Heart right ventricle (tissue), 16 donors: ENCODE results near the gene ATRN. TPM values are rescaled to one million over a fixed set of nuclear protein-coding genes. Genes with fewer than 3 reads are reported as not detected.
A peak's percentile ranks its signal among the peaks of the same experiment; 100 is the strongest.

Experiments used
- ATAC-seq, 8 donors: fragments of 200-7000 bp; cut with Tn5 transposase; one replicate each; pipeline ENCODE4 v1.9.1; 2020; ENCODE audit warnings: mild to moderate bottlenecking in 8 of 8, moderate library complexity in 8 of 8, moderate number of reproducible peaks in 1 of 8
- DNase-seq, 2 donors: peaks; one replicate each; pipeline ENCODE4 v3.0.0-alpha.2; 2020
- H3K27ac ChIP-seq, 10 donors: fragments of 200-600 bp; sonication (generic) in 2 of 10; one replicate each; pipeline versions ENCODE4 v1.5.0 to v1.8.0; 2020 to 2022; ENCODE audit warnings: mild to moderate bottlenecking in 3 of 10
- H3K27me3 ChIP-seq, 7 donors: fragments of 200-600 bp; one replicate each; pipeline ENCODE4 v1.8.0; 2021 to 2022; ENCODE audit warnings: mild to moderate bottlenecking in 2 of 7
- H3K36me3 ChIP-seq, 9 donors: fragments of 200-600 bp; sonication (generic) in 1 of 9; one replicate each; pipeline versions ENCODE4 v1.5.0 to v1.8.0; 2020 to 2022; ENCODE audit warnings: mild to moderate bottlenecking in 2 of 9
- H3K4me1 ChIP-seq, 9 donors: fragments of 200-600 bp; sonication (generic) in 1 of 9; one replicate each; pipeline versions ENCODE4 v1.5.0 to v1.8.0; 2020 to 2022; ENCODE audit warnings: mild to moderate bottlenecking in 4 of 9
- H3K4me3 ChIP-seq, 10 donors: fragments of 200-600 bp; sonication (generic) in 2 of 10; one replicate each; pipeline versions ENCODE4 v1.5.0 to v1.8.0; 2020 to 2022; ENCODE audit warnings: mild to moderate bottlenecking in 7 of 10, moderate library complexity in 2 of 10
- H3K9me3 ChIP-seq, 11 donors: fragments of 200-600 bp in 10 of 11; sonication (generic) in 2 of 11; one replicate each; pipeline versions ENCODE4 v1.5.0 to v1.8.0; 2013 to 2022; ENCODE audit warnings: mild to moderate bottlenecking in 2 of 11, control low read depth in 1 of 11, moderate library complexity in 1 of 11
- WGBS, 2 donors: extraction: QIAGEN DNeasy Blood & Tissue Kit; methylation state at CpG; one replicate each; pipeline ENCODE4 v1.1.7; 2013; ENCODE audit warnings: inconsistent platforms in 1 of 2; 5-methylcytosine and 5-hydroxymethylcytosine counted together
- intact Hi-C, 10 donors: fragments of 100-400 bp; cut with DNase I; formaldehyde crosslinking; loops; one replicate each; pipeline versions ENCODE4 v1.11.1 to v1.14.2; 2022
- polyA plus RNA-seq, 2 donors: library from polyadenylated mRNA; stranded (reverse); fragments of 200-250 nt; gene quantifications; one replicate each; pipeline ENCODE4 v1.2.3, GENCODE V29; 2013
- total RNA-seq, 10 donors: library from RNA; stranded (reverse); fragmentation: NEBNext Ultra II Directional in 3 of 10; extraction: Animal tissue kit (Norgen Biotek cat#: 25700) in 3 of 10; gene quantifications; one replicate each; pipeline versions ENCODE4 v1.2.1 to v1.2.4, GENCODE V29; 2021 to 2023
- TF ChIP-seq, protein P1 (sequence below), 9 donors: fragments of 200-600 bp; sonication (generic) in 2 of 9; IDR thresholded peaks; one replicate each; pipeline versions ENCODE4 v1.5.0 to v1.8.0; 2021 to 2022; ENCODE audit warnings: antibody characterized with exemption in 9 of 9, mild to moderate bottlenecking in 5 of 9, moderate library complexity in 1 of 9
- donor health status: Arrhythmogenic right ventricular cardiomyopathy.
- donor health status: ischemic (EF 13 %, LVEDD 7.1; RV severe dilation, severe dysfunction).
- donor health status: healthy with polysubstance abuse.
- donor health status: DM: no; HTN: yes; CAD: no.
- donor health status: DM: no; HTN: no; CAD: no.
- donor health status: ischemic (EF 25% LVEDD 6.9; RV normal size, moderate dysfunction).
- donor health status: ischemic (EF 25% LVEDD 5.7; RV mildly dilated, moderate dysfunction).
- donor health status: healthy.
- donor health status: DM: yes; HTN: yes; CAD: no.
- donor health status: Ischemic cardiomyopathy.
- donor health status: ischemic (EF 35%, LVEDD 5.7; RV mildly dilated, moderate dysfunction).
- donor health status: nonischemic (EF 11% LVEDD 7.7; RV severe dilation, severe dysfunction).
- donor health status: DM: yes; HTN: yes; CAD: no.
- donor health status: PGD.
- donor health status: ischemic (EF 29% LVEDD 5.4; RV normal size, mild dysfunction).
- donor health status: nonischemic (EF 23%, LVEDD 6.1; RV moderate dilation, normal function).

ATRN gene
- total and polyA plus RNA-seq, 12 donors, result 4.6 to 44.0 (median 37.8) TPM

DNA sequence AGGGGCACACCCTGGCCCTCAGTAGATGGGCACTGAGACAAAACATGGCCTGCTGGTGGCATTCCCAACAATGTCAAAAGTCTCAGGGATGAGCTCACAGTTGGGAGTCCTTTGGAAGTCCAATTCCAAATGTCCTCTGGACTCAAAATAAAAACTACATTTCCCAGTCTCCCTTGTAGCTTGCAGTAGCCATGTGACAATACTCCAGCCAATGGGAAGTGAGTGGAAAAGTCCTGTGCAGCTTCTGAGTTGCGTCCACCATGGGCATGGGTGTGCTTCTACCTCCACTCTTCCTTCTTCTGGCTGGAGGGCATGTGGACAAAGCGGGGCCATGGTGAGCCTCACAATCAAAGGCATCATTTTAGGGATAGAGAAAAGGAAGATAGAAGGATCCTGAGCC lies 216.8 kb downstream of the ATRN start:
- Histone ChIP-seq H3K9me3 (no peaks in the 10 kb centered on the region), H3K27me3 (peaks cover 0 to 15% (median 2%) of the 10 kb centered on the region in 7 donors), H3K4me3 (no peak overlapping the region), H3K36me3 (peaks cover 0 to 26% (median 0%) of the 10 kb centered on the region in 9 donors), H3K4me1 (peaks cover 6 to 15% (median 13%) of the 10 kb centered on the region in 9 donors), H3K27ac (peak overlapping the region in 6 of 10 donors; percentile 28 to 76 (median 56))
- DNase-seq (peak in 1 of 2 donors; percentile 33), ATAC-seq (peak; percentile 59 to 87 (median 74))
- TF ChIP-seq, protein P1, sequence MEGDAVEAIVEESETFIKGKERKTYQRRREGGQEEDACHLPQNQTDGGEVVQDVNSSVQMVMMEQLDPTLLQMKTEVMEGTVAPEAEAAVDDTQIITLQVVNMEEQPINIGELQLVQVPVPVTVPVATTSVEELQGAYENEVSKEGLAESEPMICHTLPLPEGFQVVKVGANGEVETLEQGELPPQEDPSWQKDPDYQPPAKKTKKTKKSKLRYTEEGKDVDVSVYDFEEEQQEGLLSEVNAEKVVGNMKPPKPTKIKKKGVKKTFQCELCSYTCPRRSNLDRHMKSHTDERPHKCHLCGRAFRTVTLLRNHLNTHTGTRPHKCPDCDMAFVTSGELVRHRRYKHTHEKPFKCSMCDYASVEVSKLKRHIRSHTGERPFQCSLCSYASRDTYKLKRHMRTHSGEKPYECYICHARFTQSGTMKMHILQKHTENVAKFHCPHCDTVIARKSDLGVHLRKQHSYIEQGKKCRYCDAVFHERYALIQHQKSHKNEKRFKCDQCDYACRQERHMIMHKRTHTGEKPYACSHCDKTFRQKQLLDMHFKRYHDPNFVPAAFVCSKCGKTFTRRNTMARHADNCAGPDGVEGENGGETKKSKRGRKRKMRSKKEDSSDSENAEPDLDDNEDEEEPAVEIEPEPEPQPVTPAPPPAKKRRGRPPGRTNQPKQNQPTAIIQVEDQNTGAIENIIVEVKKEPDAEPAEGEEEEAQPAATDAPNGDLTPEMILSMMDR (IDR thresholded peaks at IDR 0.05), result no peak
- 57 to 74% methylated on average over 2 of the region's 2 CpGs for WGBS, 2 donors
- intact Hi-C loops, result loop anchor here in 1 of 10 donors (10.0 kb wide), 1 partner anchor 167 kb away; no protein-coding TSS in a partner anchor

GRCh38 chr20:3689978-3690377 lies 219.2 kb downstream of the ATRN start:
- H3K4me1 ChIP-seq, result peaks cover 6 to 15% (median 13%) of the 10 kb centered on the region in 9 donors
- DNase-seq (no peak), ATAC-seq (no peak)
- 91% methylated on average over 11 of the region's 11 CpGs for WGBS, 2 donors
- intact Hi-C loops, result loop anchor here in 1 of 10 donors (10.0 kb wide), 1 partner anchor 165 kb away; no protein-coding TSS in a partner anchor
- TF ChIP-seq, protein P1 (IDR thresholded peaks at IDR 0.05), result no peak
- peaks cover 0 to 37% (median 0%) of the 10 kb centered on the region in 9 donors for H3K36me3 ChIP-seq
- H3K9me3 ChIP-seq, result no peaks in the 10 kb centered on the region
- no peak overlapping the region for H3K4me3 ChIP-seq
- no peaks in the 10 kb centered on the region for H3K27me3 ChIP-seq
- no peak overlapping the region for H3K27ac ChIP-seq

DNA sequence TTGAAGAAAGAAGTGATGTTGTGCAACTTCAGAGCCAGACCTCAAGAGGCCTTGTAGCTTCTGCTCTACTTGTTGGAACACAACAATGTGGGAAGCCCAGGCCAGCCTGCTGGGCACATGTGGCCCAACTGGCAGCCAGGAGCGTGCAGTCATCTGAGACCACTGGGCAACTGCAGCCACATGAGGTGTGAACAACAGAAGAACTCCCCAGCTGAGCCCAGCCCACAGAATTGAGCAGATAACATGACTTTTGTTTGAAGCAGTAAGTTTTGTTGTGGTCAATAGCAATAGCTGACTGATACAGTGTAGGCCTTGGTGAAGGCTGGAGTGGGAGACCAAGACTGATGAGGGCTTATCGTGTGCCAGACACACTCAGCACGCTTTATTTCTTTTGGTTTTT lies 219.6 kb downstream of the ATRN start:
- 94 to 97% methylated on average over 3 of the region's 3 CpGs for WGBS, 2 donors

DNA sequence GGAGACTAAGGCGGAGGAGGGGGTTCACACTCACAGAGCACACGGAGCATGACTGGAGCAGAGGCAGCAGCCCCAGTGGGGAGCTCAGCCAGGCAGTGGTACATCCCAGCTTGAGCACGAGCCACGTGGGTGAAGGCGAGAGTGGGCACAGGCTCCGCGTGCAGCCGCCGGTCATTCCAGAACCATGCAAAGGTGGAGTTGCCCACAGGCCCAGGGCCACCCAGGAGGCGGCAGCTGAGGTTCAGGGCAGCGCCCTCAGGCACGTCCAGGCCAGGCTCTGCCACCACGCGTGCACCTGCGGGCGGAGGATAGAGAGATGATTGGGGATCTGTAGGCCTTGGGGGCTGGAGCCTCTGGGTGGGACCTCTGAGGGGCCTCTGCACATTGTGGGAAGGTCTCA lies 220.5 kb downstream of the ATRN start:
- WGBS, 2 donors, result 94% methylated on average over 16 of the region's 16 CpGs
- Histone ChIP-seq H3K4me3 (no peak overlapping the region), H3K27ac (no peak overlapping the region)

More for the DNA sequence above, 219.6 kb downstream of the ATRN start:
- Histone ChIP-seq H3K36me3 (peaks cover 0 to 37% (median 0%) of the 10 kb centered on the region in 9 donors), H3K4me1 (peaks cover 6 to 15% (median 13%) of the 10 kb centered on the region in 9 donors), H3K4me3 (no peak overlapping the region), H3K27ac (no peak overlapping the region), H3K27me3 (no peaks in the 10 kb centered on the region), H3K9me3 (no peaks in the 10 kb centered on the region)
- TF ChIP-seq, protein P1 (IDR thresholded peaks at IDR 0.05), result no peak
- ATAC-seq (no peak), DNase-seq (no peak)
- intact Hi-C loops, result no loop called here

More for the DNA sequence above, 220.5 kb downstream of the ATRN start:
- intact Hi-C loops, result no loop called here
- no peak for DNase-seq
- TF ChIP-seq, protein P1 (IDR thresholded peaks at IDR 0.05), result no peak
- H3K27me3 ChIP-seq, result no peaks in the 10 kb centered on the region
- peaks cover 5 to 13% (median 11%) of the 10 kb centered on the region in 9 donors for H3K4me1 ChIP-seq
- no peak for ATAC-seq
- peaks cover 0 to 4% (median 0%) of the 10 kb centered on the region in 11 donors for H3K9me3 ChIP-seq
- peaks cover 0 to 38% (median 0%) of the 10 kb centered on the region in 9 donors for H3K36me3 ChIP-seq
